Right lung (tissue), 5 donors: ENCODE data around the gene KLHL29. TPM values are rescaled to one million over a fixed set of nuclear protein-coding genes. Genes with fewer than 3 reads are reported as not detected.

Source experiments
- DNase-seq, 2 donors: peaks; one replicate each; pipeline ENCODE4 v3.0.0-alpha.2; 2013
- polyA plus RNA-seq, 5 donors: library from polyadenylated mRNA; unstranded; fragments of 120-200 nt; gene quantifications; one replicate each; pipeline versions ENCODE4 v1.2.1 to v1.2.3, GENCODE V29; 2013; ENCODE audit warnings: inconsistent platforms in 1 of 5, low replicate concordance in 1 of 5; ENCODE audit not compliant: insufficient read length in 5 of 5, insufficient read depth in 1 of 5

Gene KLHL29
- polyA plus RNA-seq, 5 donors, result 1.6 to 2.7 (median 2.1) TPM

DNA sequence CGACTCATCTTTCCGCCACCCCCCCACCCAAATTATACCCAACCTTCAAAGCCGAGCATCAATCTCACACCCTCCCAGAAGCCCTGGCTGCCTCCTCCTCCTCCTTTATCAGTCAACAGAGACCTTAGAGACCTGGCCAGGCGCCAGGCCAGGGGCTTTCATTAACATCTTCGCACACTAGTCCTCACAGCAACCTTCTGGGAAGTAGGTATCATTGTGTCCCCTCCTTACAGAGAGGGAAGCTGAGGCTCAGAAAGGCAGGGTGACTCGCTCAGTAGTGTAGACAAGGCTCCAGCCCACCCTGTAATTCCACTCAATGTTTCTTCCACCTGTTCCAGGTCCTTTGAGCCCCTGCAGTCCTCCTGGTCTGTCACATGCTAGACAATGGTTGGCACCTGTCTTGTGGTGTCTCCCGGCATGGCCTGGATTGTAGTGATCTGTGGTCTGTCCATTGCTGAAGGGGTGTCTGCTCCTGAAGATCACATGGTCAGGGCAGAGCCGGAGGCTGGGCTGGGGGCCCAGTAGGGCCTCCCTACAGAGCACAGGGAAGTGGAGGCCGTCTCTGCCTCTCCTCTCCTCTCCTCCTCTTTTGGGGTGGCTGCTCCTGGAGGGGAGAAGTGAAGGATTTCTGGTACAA lies 36.0 kb downstream of the KLHL29 start:
- DNase-seq, result no peak

DNA sequence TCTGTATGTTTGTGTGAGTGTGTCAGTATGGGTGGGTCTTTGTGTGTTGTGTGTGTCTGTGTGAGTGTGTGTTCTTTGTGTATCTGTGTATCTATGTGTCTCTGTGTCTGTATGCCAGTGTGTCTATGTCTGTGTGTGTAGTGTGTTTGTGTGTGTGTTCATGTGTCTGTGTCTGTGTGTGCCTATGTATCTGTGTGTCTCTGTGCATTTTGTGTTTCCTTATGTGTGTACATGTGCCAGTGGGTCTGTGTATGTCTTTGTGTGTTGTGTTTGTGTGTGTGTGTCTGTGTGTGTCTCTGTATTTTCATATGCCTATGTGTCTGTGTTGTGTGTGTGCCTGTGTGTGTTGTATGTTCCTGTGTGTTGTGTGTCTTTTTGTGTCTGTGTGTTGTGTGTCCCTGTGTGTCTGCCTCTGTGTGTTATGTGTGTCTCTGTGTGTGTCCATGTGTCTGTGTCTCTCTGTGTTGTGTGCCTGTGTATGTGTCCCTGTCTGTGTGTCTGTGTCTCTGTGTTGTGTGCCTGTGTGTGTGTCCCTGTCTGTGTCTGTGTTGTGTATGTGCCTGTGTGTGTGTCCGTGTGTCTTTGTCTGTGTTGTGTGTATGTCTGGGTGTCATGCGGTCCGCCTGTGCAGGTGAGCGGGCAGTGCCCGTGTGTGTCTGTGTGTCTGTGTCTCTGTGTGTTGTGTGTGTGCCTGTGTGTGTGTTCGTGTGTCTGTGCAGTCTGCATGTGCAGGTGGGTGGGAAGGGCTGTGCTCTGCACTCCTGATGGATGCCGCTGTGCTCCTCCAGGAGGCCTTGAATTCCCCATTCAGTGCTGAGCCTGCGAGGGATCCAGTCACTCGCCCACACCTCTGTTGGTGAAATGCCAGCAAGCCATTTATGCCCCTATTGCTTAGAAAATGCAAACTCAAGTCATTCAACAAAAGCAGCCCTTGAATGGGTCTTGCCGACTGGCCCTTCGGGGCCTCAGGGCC lies 37.4 kb downstream of the KLHL29 start:
- DNase-seq, result no peak

- DNase-seq, result no peak
Observed at GRCh38 chr2:23423062-23423872, 38.3 kb downstream of the KLHL29 start.

DNA sequence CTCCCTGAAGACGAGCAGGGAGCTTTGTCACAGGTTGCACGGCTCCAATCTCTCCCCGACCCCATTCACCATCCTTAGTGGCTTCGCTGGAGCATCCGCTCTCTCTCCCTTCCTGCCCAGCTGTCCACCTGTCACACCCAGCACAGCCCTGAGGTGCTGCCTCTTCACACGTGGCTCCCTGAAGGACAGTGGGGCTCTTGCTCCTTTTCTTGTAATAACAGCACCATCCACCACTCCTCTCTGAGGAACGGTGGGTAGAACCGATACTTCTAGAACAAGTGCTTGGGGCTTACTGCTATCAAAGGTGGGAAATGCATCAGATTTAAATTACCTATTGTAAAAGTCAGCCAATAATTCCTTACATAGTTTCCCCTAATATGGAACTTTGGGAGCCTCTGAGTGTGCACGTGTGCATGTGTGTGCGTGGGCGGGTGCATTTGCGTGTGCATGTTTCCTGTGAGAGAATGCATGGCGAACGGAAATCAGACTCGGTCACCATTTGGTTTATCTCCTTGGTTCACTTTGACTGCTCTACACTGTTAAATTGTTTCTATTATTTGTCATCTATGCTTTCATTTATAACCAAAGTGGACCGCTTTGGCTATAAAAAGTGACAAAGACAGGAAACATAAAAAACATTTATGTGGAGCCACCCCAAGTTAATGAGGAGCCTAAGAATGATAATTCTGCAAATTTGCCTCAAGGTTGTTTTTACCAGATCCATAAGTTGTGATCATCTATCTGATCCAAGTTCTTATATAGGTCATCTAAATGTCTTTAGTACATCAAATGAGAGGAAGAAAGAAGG lies 39.1 kb downstream of the KLHL29 start:
- DNase-seq, result no peak

GRCh38 chr2:23425338-23425871 lies 40.4 kb downstream of the KLHL29 start:
- DNase-seq, result no peak

DNA sequence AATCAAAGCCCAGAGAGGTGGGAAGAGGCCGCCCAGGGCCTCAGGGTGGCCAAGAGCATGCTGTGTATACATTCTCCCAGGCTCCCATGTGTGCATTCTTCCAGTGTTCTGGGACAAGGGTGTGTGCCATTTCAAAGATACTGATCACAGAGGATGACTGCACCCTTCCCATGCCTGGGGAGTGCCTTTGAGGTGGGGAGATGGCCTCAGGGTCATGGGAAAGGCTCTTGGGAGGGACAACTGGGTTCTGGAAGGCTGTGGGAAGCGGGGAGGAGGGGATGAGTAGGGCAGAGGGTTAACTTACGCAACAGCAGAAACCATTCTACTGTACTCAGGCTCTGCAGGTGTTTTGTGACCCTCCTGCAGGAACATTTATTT lies 40.9 kb downstream of the KLHL29 start:
- no peak for DNase-seq

DNA sequence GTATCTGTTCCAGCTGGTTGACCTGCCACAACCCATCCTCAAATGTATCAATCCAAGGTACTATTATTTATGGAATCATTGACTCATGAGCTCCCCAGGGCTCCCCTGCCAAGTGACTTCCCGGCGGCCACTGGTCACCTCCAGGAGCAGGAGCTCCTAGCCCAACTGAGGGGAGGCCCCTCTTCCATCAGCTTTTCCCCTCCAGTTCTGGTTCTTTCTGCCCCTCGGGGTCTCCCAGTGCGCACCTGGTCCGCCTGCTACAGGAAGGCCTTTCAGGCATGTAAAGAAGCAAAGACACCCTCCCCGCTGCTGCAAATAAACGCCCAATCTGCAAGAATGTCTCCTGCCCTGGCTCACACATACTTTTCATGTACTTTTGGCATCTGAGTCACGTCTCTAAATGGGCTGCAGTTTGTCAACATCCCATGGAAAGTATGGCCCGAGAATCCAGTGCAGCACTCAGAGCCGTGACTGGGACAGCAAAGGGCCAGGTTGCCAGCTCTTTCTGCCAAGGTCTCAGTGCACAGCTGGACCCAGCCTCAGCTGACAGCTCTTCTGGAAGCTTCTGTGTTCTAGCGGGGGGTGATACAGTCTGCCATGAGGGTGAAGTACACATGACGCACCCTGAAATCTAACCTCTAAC lies 41.4 kb downstream of the KLHL29 start:
- no peak for DNase-seq

DNA sequence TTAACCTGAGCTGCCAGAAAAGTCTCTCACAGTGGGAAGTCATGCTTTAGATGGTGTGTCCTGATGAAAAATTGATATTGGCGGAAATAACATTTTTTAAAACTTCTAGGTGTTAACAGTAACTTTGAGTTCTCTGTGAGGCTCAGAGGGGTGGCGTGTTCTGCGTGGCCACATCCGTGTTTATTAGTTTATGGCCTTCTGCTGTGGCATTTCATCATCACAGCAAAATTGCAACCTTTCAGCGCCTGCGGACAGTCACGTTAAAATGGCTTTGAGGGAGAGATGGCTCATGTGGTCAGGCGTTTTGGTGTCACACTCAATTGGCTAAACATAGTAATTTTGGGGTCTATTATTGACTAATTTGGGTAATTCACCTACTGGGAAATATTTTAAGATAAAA lies 42.4 kb downstream of the KLHL29 start:
- DNase-seq, result no peak

- DNase-seq, result no peak
Observed at GRCh38 chr2:23427976-23428375, 43.0 kb downstream of the KLHL29 start.

GRCh38 chr2:23429036-23429435 lies 44.1 kb downstream of the KLHL29 start:
- no peak for DNase-seq

DNA sequence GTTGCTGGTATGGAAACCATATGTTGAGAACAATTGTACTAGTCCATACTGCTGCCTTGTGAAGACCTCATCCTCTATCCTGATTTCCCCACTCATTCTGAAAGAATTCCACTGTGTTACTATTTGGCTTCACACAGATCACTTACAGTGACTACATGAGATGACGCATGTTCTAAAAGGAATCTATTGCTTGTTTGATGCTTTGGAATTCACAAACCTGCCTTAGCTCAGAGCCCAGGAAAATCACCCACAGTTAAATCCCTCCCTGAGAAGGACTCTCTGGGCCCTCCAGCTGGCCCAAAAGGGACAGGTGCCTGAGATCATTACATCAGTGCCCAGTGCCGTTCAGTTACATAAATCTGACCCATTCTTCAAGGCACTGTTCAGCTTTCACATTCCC lies 45.3 kb downstream of the KLHL29 start:
- no peak for DNase-seq

GRCh38 chr2:23432531-23432930 lies 47.6 kb downstream of the KLHL29 start:
- DNase-seq, result no peak

DNA sequence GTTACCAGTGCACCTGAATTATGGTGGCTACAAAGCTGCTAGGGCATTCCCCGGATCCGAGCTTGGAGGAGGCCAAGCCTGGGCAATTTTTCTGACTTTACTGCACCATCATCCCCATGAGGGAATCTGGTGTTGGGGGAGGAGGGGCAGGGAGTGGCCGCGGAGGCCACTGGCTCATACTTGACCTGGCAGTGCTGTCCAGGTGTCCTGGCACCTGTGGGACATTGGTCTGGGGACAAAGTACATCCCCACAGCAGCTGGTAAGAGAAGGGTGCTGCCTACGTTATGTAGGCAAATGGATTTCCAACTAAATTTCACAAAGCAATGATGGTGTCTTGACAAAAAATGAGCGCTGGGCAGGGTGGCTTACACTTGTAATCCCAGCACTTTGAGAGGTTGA lies 48.3 kb downstream of the KLHL29 start:
- no peak for DNase-seq

DNA sequence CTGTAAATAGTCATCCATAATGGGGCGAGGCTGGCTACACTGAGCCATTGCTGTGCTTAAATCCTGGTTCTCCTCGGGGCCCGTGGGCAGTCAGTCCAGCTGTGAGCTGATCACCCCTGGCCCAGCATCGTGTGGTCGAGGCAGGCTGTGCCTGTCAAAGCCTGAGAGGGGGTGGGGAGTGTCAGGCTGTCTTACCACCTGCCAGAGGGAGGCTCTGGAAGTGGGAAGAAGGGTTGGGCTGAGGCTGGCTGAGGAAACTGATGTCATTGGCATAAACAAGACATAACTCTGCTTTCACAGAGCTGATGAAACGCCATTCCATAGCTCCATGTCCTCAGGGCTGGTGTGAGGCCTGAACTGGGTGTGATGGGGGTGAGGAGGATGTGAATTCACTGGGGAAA lies 49.7 kb downstream of the KLHL29 start:
- no peak for DNase-seq

- no peak for DNase-seq
Observed at GRCh38 chr2:23435250-23436035, 50.5 kb downstream of the KLHL29 start.

GRCh38 chr2:23436346-23437098 lies 51.5 kb downstream of the KLHL29 start:
- DNase-seq, result no peak

DNA sequence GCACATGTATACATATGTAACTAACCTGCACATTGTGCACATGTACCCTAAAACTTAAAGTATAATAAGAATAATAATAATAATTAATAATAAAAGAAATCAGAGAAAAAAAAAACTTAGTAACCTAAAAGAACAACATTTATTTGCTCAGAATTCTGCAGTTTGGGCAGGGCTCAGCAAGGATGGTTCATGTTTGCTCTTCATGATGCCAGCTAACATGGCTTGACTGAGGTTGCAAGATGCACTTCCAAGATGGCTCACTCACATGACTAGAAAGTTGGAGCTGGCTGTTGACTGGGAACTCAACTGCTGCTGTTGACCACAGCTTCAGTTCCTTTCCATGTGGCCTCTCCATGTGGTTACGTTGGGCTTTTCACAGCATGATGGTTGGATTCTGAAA lies 56.4 kb downstream of the KLHL29 start:
- DNase-seq, result no peak

- no peak for DNase-seq
Observed at GRCh38 chr2:23445450-23445868, 60.5 kb downstream of the KLHL29 start.

DNA sequence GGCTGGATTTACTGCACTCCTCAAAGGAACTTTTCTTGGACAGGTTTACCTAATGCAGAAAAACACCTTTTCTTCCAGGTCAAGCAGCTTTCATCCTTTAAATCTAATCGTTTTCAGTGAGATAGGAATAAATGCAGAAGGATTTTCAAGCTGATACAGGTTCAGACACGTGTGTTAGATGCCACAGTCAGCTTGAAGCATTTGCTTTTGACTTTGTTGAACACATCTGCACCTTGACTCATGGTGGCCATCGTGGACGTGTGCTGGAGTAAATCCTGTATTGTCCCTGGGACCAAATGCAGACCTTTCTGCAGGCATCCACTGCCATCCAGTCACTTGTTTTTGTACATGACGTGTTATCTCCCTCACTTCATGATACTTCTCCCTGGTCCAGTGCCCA lies 61.9 kb downstream of the KLHL29 start:
- no peak for DNase-seq
